HepG2 (cell line): ENCODE results near the gene MRPL43. TPM values are rescaled to one million over a fixed set of nuclear protein-coding genes. Genes with fewer than 3 reads are reported as not detected.

Source experiments
- FOXJ3 ChIP-seq: sonication (generic); formaldehyde crosslinking; IDR thresholded peaks from 2 replicates; pipeline ENCODE4 v1.4.0; 2020; ENCODE audit warnings: missing genetic modification reagents, mild to moderate bottlenecking, borderline replicate concordance
- NCOA2 ChIP-seq: sonication (generic); formaldehyde crosslinking; IDR thresholded peaks from 2 replicates; pipeline ENCODE4 v1.8.0; 2022; ENCODE audit warnings: inconsistent platforms
- TBX2 ChIP-seq: sonication (generic); formaldehyde crosslinking; IDR thresholded peaks from 2 replicates; pipeline ENCODE4 v1.5.0; 2020; ENCODE audit warnings: missing genetic modification reagents, mild to moderate bottlenecking, borderline replicate concordance
- ZBTB34 ChIP-seq: sonication (generic); formaldehyde crosslinking; IDR thresholded peaks from 2 replicates; pipeline ENCODE4 v1.8.0; 2022; ENCODE audit warnings: mild to moderate bottlenecking, missing genetic modification reagents
- ZBTB42 ChIP-seq: sonication (generic); formaldehyde crosslinking; IDR thresholded peaks from 2 replicates; pipeline ENCODE4 v1.5.0; 2020; ENCODE audit warnings: mild to moderate bottlenecking, missing genetic modification reagents
- ZNF234 ChIP-seq: sonication (generic); formaldehyde crosslinking; conservative IDR thresholded peaks from 2 replicates; pipeline ENCODE4 v1.5.1; 2020; ENCODE audit warnings: mild to moderate bottlenecking, missing genetic modification reagents
- ZNF274 ChIP-seq: sonication (generic); formaldehyde crosslinking; IDR thresholded peaks from 2 replicates; pipeline ENCODE4 v1.5.1; 2020; ENCODE audit warnings: mild to moderate bottlenecking, missing genetic modification reagents
- ZNF276 ChIP-seq: sonication (generic); formaldehyde crosslinking; IDR thresholded peaks from 2 replicates; pipeline ENCODE4 v1.4.0; 2020; ENCODE audit warnings: mild to moderate bottlenecking, low read depth, missing genetic modification reagents
- ZNF678 ChIP-seq: sonication (generic); formaldehyde crosslinking; IDR thresholded peaks from 2 replicates; pipeline ENCODE4 v1.4.0; 2020; ENCODE audit warnings: mild to moderate bottlenecking, missing genetic modification reagents
- ZNF879 ChIP-seq: sonication (generic); formaldehyde crosslinking; IDR thresholded peaks from 2 replicates; pipeline ENCODE4 v1.8.1; 2023; ENCODE audit warnings: missing genetic modification reagents
- polyA plus RNA-seq, 8 experiments: library from polyadenylated mRNA; depleted of rRNA in 3 of 8; stranded (reverse) in 7 of 8; unstranded in 1 of 8; fragments of >200 nt; fragmentation: Illumina TruSeq in 4 of 8; extraction: Trizol in 4 of 8; gene quantifications; 2 replicates each; pipeline versions ENCODE4 v1.2.1 to v1.2.3, GENCODE V29; 2011 to 2016; ENCODE audit warnings: low read depth in 4 of 8, missing spikeins in 1 of 8, mixed read lengths in 1 of 8; ENCODE audit not compliant: insufficient read depth in 1 of 8
- total RNA-seq, 5 experiments: library from RNA; depleted of rRNA; stranded (reverse); fragments of >200 nt; fragmentation: Illumina TruSeq; extraction: Trizol; gene quantifications; 2 replicates each; pipeline ENCODE4 v1.2.3, GENCODE V29; 2016; ENCODE audit warnings: low read depth in 1 of 5
- TF ChIP-seq, protein P1 (sequence below), 2 experiments: sonication (generic) in 1 of 2; formaldehyde crosslinking in 1 of 2; IDR thresholded peaks; 2 replicates each; pipeline versions ENCODE4 v1.4.0 to v1.6.1; 2018 to 2020; ENCODE audit warnings: missing genetic modification reagents in 2 of 2, borderline replicate concordance in 1 of 2, low read depth in 1 of 2, mild to moderate bottlenecking in 1 of 2, missing biosample characterization in 1 of 2
- TF ChIP-seq, protein P2 (sequence below): sonication (generic); formaldehyde crosslinking; IDR thresholded peaks from 2 replicates; pipeline ENCODE4 v1.9.0; 2021; ENCODE audit warnings: mild to moderate bottlenecking, missing genetic modification reagents
- TF ChIP-seq, protein P3 (sequence below): sonication (generic); formaldehyde crosslinking; IDR thresholded peaks from 2 replicates; pipeline ENCODE4 v1.5.0; 2020; ENCODE audit warnings: missing genetic modification reagents

MRPL43 gene
- total and polyA plus RNA-seq, 2 of the 13 experiments (the other 11 are each of a cell fraction or from before 2014, with no cell fraction given) = 71.0 to 73.7 TPM

DNA sequence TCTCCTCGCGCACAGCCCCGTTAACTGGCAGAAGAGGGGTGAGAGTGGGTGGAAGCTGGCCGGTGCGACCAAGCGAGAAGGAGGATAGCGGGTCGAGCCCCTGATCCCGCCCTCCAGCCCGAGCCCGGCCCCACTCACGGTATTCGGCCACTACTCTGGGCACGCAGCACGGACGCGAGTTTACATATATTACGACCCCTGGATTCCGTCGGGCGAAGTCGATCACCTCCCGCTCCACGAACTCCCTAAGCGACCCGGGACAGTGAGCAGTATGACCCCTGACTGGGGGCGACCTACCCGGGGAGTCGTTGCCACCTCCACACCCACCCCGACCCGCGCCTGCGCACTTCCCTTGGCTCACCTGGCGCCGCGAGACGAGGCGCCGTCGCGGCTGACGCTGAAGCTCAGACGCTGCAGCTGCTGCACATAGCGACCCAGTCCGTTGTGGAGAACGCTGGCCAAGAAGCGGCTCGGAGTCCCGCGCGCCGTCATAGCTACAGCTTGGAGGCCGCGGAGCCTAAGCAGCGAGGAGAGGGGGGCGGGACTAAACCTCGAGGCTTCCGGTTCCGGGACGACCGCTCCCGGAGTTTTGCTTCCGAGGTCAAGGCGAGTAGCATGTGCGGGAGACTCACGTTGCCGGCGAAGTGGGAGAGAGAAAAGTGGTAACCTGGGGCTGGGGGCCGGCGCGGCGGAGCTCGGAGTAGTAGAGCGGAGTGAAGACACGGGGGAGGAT lies at the start of gene MRPL43, which contains the start of gene TWNK (continued):
- TF ChIP-seq ZNF879 (CRISPR knock-in tag) (0 out of 2 replicates have a peak, but pooled peaks have one; percentile 7), NCOA2 (CRISPR knock-in tag) (0 out of 2 replicates have a peak, but pooled peaks have one; percentile 11), FOXJ3 (CRISPR knock-in tag) (peak; percentile 72; the same call in 1 of the 2 replicates), ZNF234 (CRISPR knock-in tag) (0 out of 2 replicates have a peak, but pooled peaks have one; percentile 43), ZNF678 (CRISPR knock-in tag) (no peak), ZNF276 (CRISPR knock-in tag) (no peak), ZBTB34 (CRISPR knock-in tag) (0 out of 2 replicates have a peak, but pooled peaks have one; percentile 79), ZNF274 (CRISPR knock-in tag) (peak; percentile 75), TBX2 (CRISPR knock-in tag) (peak; percentile 56), ZBTB42 (CRISPR knock-in tag) (no peak)
- TF ChIP-seq, protein P1, sequence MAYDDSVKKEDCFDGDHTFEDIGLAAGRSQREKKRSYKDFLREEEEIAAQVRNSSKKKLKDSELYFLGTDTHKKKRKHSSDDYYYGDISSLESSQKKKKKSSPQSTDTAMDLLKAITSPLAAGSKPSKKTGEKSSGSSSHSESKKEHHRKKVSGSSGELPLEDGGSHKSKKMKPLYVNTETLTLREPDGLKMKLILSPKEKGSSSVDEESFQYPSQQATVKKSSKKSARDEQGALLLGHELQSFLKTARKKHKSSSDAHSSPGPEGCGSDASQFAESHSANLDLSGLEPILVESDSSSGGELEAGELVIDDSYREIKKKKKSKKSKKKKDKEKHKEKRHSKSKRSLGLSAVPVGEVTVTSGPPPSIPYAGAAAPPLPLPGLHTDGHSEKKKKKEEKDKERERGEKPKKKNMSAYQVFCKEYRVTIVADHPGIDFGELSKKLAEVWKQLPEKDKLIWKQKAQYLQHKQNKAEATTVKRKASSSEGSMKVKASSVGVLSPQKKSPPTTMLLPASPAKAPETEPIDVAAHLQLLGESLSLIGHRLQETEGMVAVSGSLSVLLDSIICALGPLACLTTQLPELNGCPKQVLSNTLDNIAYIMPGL (CRISPR knock-in tag; IDR thresholded peaks at IDR 0.05; ENCODE audit: borderline replicate concordance in 1 of 2, low read depth in 1 of 2) = peak; percentile 49 to 53; a peak in 3 of 4 replicates
- TF ChIP-seq, protein P2, sequence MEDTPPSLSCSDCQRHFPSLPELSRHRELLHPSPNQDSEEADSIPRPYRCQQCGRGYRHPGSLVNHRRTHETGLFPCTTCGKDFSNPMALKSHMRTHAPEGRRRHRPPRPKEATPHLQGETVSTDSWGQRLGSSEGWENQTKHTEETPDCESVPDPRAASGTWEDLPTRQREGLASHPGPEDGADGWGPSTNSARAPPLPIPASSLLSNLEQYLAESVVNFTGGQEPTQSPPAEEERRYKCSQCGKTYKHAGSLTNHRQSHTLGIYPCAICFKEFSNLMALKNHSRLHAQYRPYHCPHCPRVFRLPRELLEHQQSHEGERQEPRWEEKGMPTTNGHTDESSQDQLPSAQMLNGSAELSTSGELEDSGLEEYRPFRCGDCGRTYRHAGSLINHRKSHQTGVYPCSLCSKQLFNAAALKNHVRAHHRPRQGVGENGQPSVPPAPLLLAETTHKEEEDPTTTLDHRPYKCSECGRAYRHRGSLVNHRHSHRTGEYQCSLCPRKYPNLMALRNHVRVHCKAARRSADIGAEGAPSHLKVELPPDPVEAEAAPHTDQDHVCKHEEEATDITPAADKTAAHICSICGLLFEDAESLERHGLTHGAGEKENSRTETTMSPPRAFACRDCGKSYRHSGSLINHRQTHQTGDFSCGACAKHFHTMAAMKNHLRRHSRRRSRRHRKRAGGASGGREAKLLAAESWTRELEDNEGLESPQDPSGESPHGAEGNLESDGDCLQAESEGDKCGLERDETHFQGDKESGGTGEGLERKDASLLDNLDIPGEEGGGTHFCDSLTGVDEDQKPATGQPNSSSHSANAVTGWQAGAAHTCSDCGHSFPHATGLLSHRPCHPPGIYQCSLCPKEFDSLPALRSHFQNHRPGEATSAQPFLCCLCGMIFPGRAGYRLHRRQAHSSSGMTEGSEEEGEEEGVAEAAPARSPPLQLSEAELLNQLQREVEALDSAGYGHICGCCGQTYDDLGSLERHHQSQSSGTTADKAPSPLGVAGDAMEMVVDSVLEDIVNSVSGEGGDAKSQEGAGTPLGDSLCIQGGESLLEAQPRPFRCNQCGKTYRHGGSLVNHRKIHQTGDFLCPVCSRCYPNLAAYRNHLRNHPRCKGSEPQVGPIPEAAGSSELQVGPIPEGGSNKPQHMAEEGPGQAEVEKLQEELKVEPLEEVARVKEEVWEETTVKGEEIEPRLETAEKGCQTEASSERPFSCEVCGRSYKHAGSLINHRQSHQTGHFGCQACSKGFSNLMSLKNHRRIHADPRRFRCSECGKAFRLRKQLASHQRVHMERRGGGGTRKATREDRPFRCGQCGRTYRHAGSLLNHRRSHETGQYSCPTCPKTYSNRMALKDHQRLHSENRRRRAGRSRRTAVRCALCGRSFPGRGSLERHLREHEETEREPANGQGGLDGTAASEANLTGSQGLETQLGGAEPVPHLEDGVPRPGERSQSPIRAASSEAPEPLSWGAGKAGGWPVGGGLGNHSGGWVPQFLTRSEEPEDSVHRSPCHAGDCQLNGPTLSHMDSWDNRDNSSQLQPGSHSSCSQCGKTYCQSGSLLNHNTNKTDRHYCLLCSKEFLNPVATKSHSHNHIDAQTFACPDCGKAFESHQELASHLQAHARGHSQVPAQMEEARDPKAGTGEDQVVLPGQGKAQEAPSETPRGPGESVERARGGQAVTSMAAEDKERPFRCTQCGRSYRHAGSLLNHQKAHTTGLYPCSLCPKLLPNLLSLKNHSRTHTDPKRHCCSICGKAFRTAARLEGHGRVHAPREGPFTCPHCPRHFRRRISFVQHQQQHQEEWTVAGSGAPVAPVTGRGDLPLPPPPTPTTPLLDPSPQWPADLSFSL (CRISPR knock-in tag) = no peak
- TF ChIP-seq, protein P3, sequence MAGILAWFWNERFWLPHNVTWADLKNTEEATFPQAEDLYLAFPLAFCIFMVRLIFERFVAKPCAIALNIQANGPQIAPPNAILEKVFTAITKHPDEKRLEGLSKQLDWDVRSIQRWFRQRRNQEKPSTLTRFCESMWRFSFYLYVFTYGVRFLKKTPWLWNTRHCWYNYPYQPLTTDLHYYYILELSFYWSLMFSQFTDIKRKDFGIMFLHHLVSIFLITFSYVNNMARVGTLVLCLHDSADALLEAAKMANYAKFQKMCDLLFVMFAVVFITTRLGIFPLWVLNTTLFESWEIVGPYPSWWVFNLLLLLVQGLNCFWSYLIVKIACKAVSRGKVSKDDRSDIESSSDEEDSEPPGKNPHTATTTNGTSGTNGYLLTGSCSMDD (CRISPR knock-in tag) = 0 out of 2 replicates have a peak, but pooled peaks have one; percentile 16
